Upper lobe of left lung (tissue), 4 donors: Measurements from ENCODE around the gene ASIC5.

ENCODE experiments used
- EP300 ChIP-seq, 4 donors: sonication (generic); formaldehyde crosslinking; IDR thresholded peaks; one replicate each; pipeline ENCODE4 v1.5.1; 2017; ENCODE audit warnings: antibody characterized with exemption in 4 of 4, control low read depth in 2 of 4
- POLR2A ChIP-seq, 4 donors: fragments of 450-650 bp; IDR thresholded peaks; one replicate each; pipeline ENCODE4 v1.5.1; 2016 to 2017; ENCODE audit warnings: antibody characterized with exemption in 4 of 4, mild to moderate bottlenecking in 2 of 4
- TF ChIP-seq, protein P1 (sequence below), 6 experiments: fragments of 450-650 bp in 4 of 6; fragments of 200-600 bp in 2 of 6; sonication (generic) in 2 of 6; IDR thresholded peaks; one replicate each; pipeline ENCODE4 v1.5.1; 2016 to 2019; ENCODE audit warnings: antibody characterized with exemption in 6 of 6

DNA sequence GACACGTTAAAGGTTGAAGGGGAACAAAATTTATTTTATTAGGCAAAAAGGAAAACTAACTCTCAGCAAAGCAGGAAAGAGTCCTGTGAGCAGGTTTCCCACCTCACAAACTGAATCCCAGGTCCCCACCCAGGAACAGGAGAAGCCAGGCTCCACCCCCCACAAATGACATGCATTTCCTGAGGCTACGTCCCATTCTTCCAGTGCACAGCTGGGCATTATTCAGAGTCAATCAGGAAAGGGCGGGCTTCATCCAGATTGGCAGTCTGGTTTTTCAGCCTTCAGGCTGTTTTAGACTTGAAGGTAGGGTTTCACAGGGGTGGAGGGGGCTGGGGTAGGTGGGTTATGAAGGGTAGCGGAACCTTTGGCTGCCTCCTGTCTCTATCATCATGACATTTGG lies 11.9 kb upstream of the ASIC5 start:
- TF ChIP-seq, protein P1, sequence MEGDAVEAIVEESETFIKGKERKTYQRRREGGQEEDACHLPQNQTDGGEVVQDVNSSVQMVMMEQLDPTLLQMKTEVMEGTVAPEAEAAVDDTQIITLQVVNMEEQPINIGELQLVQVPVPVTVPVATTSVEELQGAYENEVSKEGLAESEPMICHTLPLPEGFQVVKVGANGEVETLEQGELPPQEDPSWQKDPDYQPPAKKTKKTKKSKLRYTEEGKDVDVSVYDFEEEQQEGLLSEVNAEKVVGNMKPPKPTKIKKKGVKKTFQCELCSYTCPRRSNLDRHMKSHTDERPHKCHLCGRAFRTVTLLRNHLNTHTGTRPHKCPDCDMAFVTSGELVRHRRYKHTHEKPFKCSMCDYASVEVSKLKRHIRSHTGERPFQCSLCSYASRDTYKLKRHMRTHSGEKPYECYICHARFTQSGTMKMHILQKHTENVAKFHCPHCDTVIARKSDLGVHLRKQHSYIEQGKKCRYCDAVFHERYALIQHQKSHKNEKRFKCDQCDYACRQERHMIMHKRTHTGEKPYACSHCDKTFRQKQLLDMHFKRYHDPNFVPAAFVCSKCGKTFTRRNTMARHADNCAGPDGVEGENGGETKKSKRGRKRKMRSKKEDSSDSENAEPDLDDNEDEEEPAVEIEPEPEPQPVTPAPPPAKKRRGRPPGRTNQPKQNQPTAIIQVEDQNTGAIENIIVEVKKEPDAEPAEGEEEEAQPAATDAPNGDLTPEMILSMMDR (IDR thresholded peaks at IDR 0.05), result no peak
- TF ChIP-seq EP300 (IDR thresholded peaks at IDR 0.05) (no peak), POLR2A (IDR thresholded peaks at IDR 0.05) (no peak)
